ENCODE data around the gene SLC25A44.

SLC25A44 gene

DNA sequence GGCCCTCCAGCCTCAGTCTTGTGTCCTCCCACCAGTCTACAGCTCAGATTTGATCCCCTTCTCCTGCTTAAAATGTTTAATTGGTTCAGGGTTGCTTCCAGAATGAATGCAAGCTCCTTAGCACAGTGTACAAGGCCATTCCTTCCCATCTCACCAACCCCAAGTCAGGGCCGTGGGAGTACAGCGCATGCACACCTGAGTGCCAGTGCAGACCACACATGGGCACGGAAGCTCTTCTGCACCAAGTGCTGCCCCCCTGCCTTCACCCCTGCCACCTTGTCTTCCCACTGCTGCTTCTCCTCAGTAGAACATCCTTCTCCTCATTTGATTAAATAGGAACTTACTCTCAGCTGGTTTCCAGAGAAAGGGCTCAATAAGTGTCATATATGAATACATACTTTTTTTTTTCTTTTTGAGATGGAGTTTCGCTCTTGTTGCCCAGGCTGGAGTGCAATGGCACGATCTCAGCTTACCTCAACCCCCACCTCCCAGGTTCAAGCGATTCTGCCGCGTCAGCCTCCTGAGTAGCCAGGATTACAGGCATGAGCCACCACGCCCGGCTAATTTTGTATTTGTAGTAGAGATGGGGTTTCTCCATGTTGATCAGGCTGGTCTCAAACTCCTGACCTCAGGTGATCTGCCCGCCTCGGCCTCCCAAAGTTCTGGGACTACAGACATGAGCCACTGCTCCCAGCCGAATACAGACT, 28.2 kb downstream of the SLC25A44 start:
- H3K27ac ChIP-seq (ENCODE audit: low read length): no peak overlapping the region
- H3K4me3 ChIP-seq (ENCODE audit: low read length): no peak overlapping the region
- no peaks in the 10 kb centered on the region for H3K27me3 ChIP-seq (ENCODE audit: control insufficient read depth, insufficient read depth, low read length)
- no CpG with 5 or more reads among the region's 13 CpGs for WGBS (ENCODE audit: insufficient coverage, insufficient read length)
- H3K9me3 ChIP-seq (ENCODE audit: control insufficient read depth, insufficient read depth, low read length): no peaks in the 10 kb centered on the region
- no peaks in the 10 kb centered on the region for H3K4me1 ChIP-seq (ENCODE audit: control insufficient read depth, insufficient read depth, low read length)
- peaks cover 16% of the 10 kb centered on the region; the same call in 1 of the 2 replicates for H3K36me3 ChIP-seq (ENCODE audit: control insufficient read depth, insufficient read depth, low read length)
- no peak for DNase-seq (ENCODE audit: low read depth, low spot score)

DNA sequence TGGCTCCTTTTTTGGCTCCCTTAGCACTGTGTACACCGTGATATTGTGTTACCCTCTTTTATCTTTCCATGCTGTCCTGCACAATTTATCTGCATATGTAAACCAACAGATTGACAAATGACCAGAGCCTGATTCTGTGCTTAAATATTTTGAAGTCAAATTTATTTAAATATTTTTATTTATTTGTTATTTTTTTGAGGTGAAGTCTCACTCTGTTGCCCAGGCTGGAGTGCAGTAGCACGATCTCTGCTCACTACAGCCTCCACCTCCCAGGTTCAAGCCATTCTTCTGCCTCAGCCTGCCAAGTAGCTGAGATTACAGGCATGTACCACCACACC, 31.7 kb downstream of the SLC25A44 start:
- Histone ChIP-seq H3K4me1 (ENCODE audit: control insufficient read depth, insufficient read depth, low read length) (no peaks in the 10 kb centered on the region), H3K27ac (ENCODE audit: low read length) (no peak overlapping the region), H3K36me3 (ENCODE audit: control insufficient read depth, insufficient read depth, low read length) (peaks cover 21% of the 10 kb centered on the region; the same call in 1 of the 2 replicates), H3K9me3 (ENCODE audit: control insufficient read depth, insufficient read depth, low read length) (no peaks in the 10 kb centered on the region), H3K4me3 (ENCODE audit: low read length) (no peak overlapping the region), H3K27me3 (ENCODE audit: control insufficient read depth, insufficient read depth, low read length) (no peaks in the 10 kb centered on the region)
- no CpG with 5 or more reads among the region's 2 CpGs for WGBS (ENCODE audit: insufficient coverage, insufficient read length)
- no peak for DNase-seq (ENCODE audit: low read depth, low spot score)

DNA sequence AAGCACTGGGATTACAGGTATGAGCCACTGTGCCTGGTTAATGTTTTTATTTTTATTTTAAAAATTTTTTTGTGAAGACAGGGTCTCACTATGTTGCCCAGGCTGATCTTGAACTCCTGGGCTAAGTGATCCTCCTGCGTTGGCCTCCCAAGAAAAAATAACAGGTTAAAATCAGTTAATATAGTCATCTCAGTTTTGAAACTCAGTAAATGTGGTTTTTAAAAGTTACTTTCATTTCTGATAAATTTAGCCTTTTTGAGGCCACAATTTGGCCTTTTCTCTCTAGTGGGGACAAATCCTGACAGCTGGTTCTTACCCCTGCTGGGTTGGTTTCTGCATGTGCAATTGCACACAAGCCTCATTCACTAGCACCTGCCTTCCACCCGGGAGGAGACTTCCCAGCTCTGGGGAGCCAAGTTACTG, 32.2 kb downstream of the SLC25A44 start:
- Histone ChIP-seq H3K27ac (ENCODE audit: low read length) (no peak overlapping the region), H3K4me3 (ENCODE audit: low read length) (no peak overlapping the region), H3K4me1 (ENCODE audit: control insufficient read depth, insufficient read depth, low read length) (no peaks in the 10 kb centered on the region), H3K27me3 (ENCODE audit: control insufficient read depth, insufficient read depth, low read length) (no peaks in the 10 kb centered on the region), H3K9me3 (ENCODE audit: control insufficient read depth, insufficient read depth, low read length) (no peaks in the 10 kb centered on the region), H3K36me3 (ENCODE audit: control insufficient read depth, insufficient read depth, low read length) (peaks cover 21% of the 10 kb centered on the region; the same call in 1 of the 2 replicates)
- no peak for DNase-seq (ENCODE audit: low read depth, low spot score)
- no CpG with 5 or more reads among the region's 2 CpGs for WGBS (ENCODE audit: insufficient coverage, insufficient read length)

DNA sequence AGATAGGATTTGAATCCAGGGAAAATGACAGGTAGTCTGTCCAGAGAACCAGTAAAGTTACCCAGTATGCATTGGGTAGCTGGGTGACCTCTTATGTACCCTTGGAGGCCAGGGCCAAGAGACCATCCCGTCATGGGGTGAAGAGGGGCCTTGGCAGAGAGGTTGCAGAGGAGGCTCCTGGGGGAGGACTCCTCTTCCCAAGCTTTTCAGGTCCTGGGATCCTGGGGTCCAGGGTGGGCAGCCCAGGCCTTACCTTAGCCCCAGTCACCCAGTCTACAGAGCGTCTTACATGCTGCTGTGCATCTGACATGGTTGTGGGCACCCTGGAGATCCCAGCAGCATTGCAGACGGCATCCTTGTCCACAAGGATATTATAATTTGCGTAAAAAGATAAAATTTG, 32.9 kb downstream of the SLC25A44 start:
- Histone ChIP-seq H3K27ac (ENCODE audit: low read length) (no peak overlapping the region), H3K9me3 (ENCODE audit: control insufficient read depth, insufficient read depth, low read length) (no peaks in the 10 kb centered on the region), H3K36me3 (ENCODE audit: control insufficient read depth, insufficient read depth, low read length) (peaks cover 19% of the 10 kb centered on the region; the same call in 1 of the 2 replicates), H3K4me1 (ENCODE audit: control insufficient read depth, insufficient read depth, low read length) (no peaks in the 10 kb centered on the region), H3K4me3 (ENCODE audit: low read length) (no peak overlapping the region), H3K27me3 (ENCODE audit: control insufficient read depth, insufficient read depth, low read length) (no peaks in the 10 kb centered on the region)
- WGBS (ENCODE audit: insufficient coverage, insufficient read length): no CpG with 5 or more reads among the region's 4 CpGs
- DNase-seq (ENCODE audit: low read depth, low spot score): no peak

DNA sequence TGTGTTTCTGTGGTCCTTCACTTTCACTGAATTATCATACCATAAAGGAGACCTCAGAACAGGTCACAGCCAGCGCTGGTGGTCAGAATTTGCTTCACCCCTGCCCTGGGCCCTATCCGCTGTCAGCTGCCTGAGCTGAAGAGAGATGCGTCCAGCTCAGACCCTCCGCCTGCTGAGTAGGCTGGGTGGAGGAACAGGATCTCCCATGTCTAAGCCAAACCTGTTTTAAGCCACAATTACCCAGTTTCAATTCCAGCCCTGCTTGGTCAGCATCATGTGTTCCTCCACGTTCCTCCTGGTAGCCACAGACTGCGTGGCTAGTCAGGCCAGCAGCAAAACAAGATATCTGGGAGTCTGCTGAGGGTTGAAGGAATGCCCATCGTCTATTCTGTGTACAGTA, 34.6 kb downstream of the SLC25A44 start:
- no peaks in the 10 kb centered on the region for H3K4me1 ChIP-seq (ENCODE audit: control insufficient read depth, insufficient read depth, low read length)
- H3K27ac ChIP-seq (ENCODE audit: low read length): no peak overlapping the region
- WGBS (ENCODE audit: insufficient coverage, insufficient read length): no CpG with 5 or more reads among the region's 7 CpGs
- H3K4me3 ChIP-seq (ENCODE audit: low read length): no peak overlapping the region
- DNase-seq (ENCODE audit: low read depth, low spot score): no peak
- no peaks in the 10 kb centered on the region for H3K9me3 ChIP-seq (ENCODE audit: control insufficient read depth, insufficient read depth, low read length)
- no peaks in the 10 kb centered on the region for H3K27me3 ChIP-seq (ENCODE audit: control insufficient read depth, insufficient read depth, low read length)
- peaks cover 11% of the 10 kb centered on the region; the same call in 1 of the 2 replicates for H3K36me3 ChIP-seq (ENCODE audit: control insufficient read depth, insufficient read depth, low read length)

DNA sequence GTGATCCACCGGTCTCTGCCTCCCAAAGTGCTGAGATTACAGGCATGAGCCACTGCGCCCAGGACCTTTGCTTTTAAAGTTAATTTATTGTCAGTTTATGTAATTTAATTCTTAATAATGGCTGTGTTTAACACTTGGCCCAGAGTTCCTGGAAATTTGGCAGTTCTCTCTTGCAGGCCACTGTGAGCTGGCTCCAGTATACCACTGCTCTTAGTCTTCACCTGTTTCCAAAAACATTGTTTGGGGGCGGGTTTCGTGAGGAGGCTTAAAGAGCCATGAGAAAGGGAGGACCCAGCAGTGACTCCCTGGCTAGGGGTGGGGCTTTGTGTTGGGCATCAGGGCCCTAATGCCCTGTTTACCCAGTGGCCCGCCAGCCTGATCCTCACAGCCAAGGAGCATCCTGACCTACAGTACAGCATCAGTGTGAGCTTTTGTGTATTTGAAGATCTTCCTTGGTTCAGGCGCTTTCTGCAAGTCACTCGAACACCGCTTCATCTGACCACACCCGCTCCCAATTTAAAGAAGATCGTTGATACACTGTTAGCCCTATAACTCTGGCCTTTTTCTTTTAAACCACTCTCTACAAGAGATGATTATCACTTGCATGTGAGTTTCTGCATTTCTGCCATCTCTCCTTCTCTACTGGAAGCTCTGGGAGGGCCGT, 36.0 kb downstream of the SLC25A44 start:
- no peaks in the 10 kb centered on the region for H3K27me3 ChIP-seq (ENCODE audit: control insufficient read depth, insufficient read depth, low read length)
- no CpG with 5 or more reads among the region's 11 CpGs for WGBS (ENCODE audit: insufficient coverage, insufficient read length)
- H3K4me1 ChIP-seq (ENCODE audit: control insufficient read depth, insufficient read depth, low read length): no peaks in the 10 kb centered on the region
- no peak for DNase-seq (ENCODE audit: low read depth, low spot score)
- no peaks in the 10 kb centered on the region for H3K9me3 ChIP-seq (ENCODE audit: control insufficient read depth, insufficient read depth, low read length)
- peaks cover 8% of the 10 kb centered on the region; the same call in 1 of the 2 replicates for H3K36me3 ChIP-seq (ENCODE audit: control insufficient read depth, insufficient read depth, low read length)
- no peak overlapping the region for H3K27ac ChIP-seq (ENCODE audit: low read length)
- no peak overlapping the region for H3K4me3 ChIP-seq (ENCODE audit: low read length)

DNA sequence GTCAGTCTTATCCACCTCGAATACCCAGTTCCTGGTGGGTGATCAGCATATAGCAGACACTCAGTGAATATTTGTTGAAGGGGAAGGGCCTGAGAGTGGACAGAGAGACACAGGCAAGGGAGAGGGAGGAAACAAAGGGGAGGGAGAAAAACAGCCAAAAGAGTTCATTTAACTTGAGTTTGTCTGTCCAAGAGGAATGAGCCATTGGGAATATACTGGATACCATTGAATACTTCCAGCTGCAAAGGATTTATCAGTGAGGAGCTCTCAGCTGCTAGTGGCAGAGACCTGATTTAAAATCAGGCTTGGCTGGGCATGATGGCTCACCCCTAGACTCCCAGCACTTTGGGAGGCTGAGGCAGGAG, 36.6 kb downstream of the SLC25A44 start:
- H3K4me1 ChIP-seq (ENCODE audit: control insufficient read depth, insufficient read depth, low read length): no peaks in the 10 kb centered on the region
- H3K4me3 ChIP-seq (ENCODE audit: low read length): no peak overlapping the region
- DNase-seq (ENCODE audit: low read depth, low spot score): no peak
- no CpG with 5 or more reads among the region's 1 CpG for WGBS (ENCODE audit: insufficient coverage, insufficient read length)
- no peak overlapping the region for H3K27ac ChIP-seq (ENCODE audit: low read length)
- peaks cover 8% of the 10 kb centered on the region; the same call in 1 of the 2 replicates for H3K36me3 ChIP-seq (ENCODE audit: control insufficient read depth, insufficient read depth, low read length)
- no peaks in the 10 kb centered on the region for H3K27me3 ChIP-seq (ENCODE audit: control insufficient read depth, insufficient read depth, low read length)
- H3K9me3 ChIP-seq (ENCODE audit: control insufficient read depth, insufficient read depth, low read length): no peaks in the 10 kb centered on the region

DNA sequence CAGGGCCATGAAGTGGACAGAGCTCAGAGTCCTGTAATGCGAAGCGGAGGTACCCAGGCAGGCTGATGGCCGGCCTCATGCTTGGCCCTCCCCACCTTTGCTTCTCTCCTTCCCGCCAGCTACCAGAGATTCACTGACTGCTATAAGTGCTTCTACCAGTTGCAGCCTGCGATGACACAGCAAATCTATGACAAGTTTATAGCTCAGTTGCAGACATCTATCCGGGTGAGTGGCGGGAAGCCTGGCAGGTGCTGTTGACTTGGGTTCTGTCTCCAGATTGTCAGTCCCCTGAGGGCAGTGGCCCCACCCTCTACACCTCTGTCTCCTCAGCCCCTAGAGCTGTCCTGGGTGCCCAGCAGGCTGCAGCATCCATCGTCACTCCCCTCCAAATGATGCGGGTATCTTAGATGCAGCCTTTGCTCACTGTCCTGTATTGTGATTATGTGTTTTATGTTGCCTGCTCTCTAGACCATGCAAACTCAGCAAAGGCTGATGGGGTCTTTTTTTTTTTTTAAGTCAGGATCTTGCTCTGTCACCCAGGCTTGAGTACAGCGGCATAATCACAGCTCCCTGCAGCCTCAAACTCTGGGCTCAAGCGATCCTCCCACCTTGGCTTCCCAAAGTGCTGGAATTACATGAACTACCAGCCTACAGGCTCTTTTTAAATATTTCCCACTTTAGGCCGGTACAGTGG, 38.4 kb downstream of the SLC25A44 start:
- Histone ChIP-seq H3K4me3 (ENCODE audit: low read length) (no peak overlapping the region), H3K27me3 (ENCODE audit: control insufficient read depth, insufficient read depth, low read length) (no peaks in the 10 kb centered on the region), H3K9me3 (ENCODE audit: control insufficient read depth, insufficient read depth, low read length) (no peaks in the 10 kb centered on the region), H3K4me1 (ENCODE audit: control insufficient read depth, insufficient read depth, low read length) (no peaks in the 10 kb centered on the region), H3K36me3 (ENCODE audit: control insufficient read depth, insufficient read depth, low read length) (peaks cover 13% of the 10 kb centered on the region), H3K27ac (ENCODE audit: low read length) (no peak overlapping the region)
- no peak for DNase-seq (ENCODE audit: low read depth, low spot score)
- no CpG with 5 or more reads among the region's 12 CpGs for WGBS (ENCODE audit: insufficient coverage, insufficient read length)

DNA sequence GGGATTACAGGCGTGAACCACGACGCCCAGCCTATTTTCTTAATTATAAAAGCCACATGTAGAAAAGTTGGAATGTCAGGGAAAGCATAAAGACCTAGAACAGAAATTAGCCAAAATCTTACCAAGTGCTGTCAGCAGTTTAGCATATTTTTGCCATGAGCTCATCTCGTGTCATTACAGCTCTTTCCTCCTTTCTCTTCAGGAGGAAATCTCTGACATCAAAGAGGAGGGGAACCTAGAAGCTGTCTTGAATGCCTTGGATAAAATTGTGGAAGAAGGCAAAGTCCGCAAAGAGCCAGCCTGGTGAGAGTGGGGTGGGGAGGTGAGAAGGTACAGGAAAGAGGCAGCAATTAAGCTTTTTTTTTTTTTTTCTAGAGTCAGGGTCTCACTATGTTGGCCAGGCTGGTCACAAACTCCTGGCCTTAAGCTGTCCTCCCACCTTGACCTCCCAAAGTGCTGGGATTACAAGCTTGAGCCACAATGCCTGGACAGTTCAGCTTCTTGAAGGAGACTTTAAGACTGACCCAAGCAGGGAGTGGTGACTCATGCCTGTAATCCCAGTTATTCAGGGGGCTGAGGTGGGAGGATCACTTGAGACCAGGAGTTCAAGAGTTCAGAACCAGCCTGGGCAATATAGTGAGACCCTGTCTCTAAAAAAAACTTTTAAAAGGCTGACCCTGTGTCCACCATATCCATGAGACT, 39.7 kb downstream of the SLC25A44 start:
- peaks cover 14% of the 10 kb centered on the region for H3K36me3 ChIP-seq (ENCODE audit: control insufficient read depth, insufficient read depth, low read length)
- no CpG with 5 or more reads among the region's 5 CpGs for WGBS (ENCODE audit: insufficient coverage, insufficient read length)
- no peaks in the 10 kb centered on the region for H3K27me3 ChIP-seq (ENCODE audit: control insufficient read depth, insufficient read depth, low read length)
- DNase-seq (ENCODE audit: low read depth, low spot score): no peak
- no peaks in the 10 kb centered on the region for H3K9me3 ChIP-seq (ENCODE audit: control insufficient read depth, insufficient read depth, low read length)
- H3K4me1 ChIP-seq (ENCODE audit: control insufficient read depth, insufficient read depth, low read length): no peaks in the 10 kb centered on the region
- no peak overlapping the region for H3K4me3 ChIP-seq (ENCODE audit: low read length)
- H3K27ac ChIP-seq (ENCODE audit: low read length): no peak overlapping the region

DNA sequence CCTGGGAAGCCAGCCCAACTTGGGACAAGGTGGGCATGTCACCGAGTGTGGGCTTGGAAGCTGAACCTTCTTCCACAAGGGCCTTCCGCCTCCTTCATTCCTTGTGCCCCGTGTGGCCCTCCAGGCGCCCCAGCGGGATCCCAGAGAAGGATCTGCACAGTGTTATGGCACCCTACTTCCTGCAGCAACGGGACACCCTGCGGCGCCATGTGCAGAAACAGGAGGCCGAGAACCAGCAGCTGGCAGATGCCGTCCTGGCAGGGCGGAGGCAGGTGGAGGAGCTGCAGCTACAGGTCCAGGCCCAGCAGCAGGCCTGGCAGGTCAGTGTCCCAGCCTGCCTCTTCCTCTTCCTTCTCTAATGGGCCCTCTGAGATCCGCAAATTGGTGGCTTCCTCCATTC, 42.3 kb downstream of the SLC25A44 start:
- Histone ChIP-seq H3K27ac (ENCODE audit: low read length) (no peak overlapping the region), H3K4me3 (ENCODE audit: low read length) (no peak overlapping the region), H3K27me3 (ENCODE audit: control insufficient read depth, insufficient read depth, low read length) (no peaks in the 10 kb centered on the region), H3K9me3 (ENCODE audit: control insufficient read depth, insufficient read depth, low read length) (no peaks in the 10 kb centered on the region), H3K36me3 (ENCODE audit: control insufficient read depth, insufficient read depth, low read length) (peaks cover 21% of the 10 kb centered on the region), H3K4me1 (ENCODE audit: control insufficient read depth, insufficient read depth, low read length) (no peaks in the 10 kb centered on the region)
- WGBS (ENCODE audit: insufficient coverage, insufficient read length): no CpG with 5 or more reads among the region's 12 CpGs
- no peak for DNase-seq (ENCODE audit: low read depth, low spot score)

All from iPS DF 6.9 (cell line).